Measurements from ENCODE around the gene LILRA1. TPM values are rescaled to one million over a fixed set of nuclear protein-coding genes. Genes with fewer than 3 reads are reported as not detected.
"Not testable (repeated sequence)": the region's sequence is repeated elsewhere in the genome, so short reads cannot be mapped to it uniquely, and the experiment has no call there.

Gene LILRA1
- total and polyA plus RNA-seq, 2 donors, result 0.32 to 0.33 TPM

- Histone ChIP-seq H3K4me3 (ENCODE audit: low read length in 2 of 2) (no peak overlapping the region), H3K9me3 (ENCODE audit: control insufficient read depth in 2 of 2, insufficient read depth in 1 of 2, low read length in 1 of 2) (no peaks in the 10 kb centered on the region)
- WGBS, result 93% methylated on average over 1 of the region's 1 CpG
Observed at GRCh38 chr19:54614726-54615125, 21.3 kb downstream of the LILRA1 start.

GRCh38 chr19:54616057-54616456, 22.6 kb downstream of the LILRA1 start:
- H3K27ac ChIP-seq (ENCODE audit: low read depth in 1 of 2, low read length in 1 of 2), result no peak overlapping the region
- no peak overlapping the region for H3K4me3 ChIP-seq (ENCODE audit: low read length in 2 of 2)
- WGBS, result 81% methylated on average over 3 of the region's 3 CpGs
- no peaks in the 10 kb centered on the region for H3K36me3 ChIP-seq (ENCODE audit: control insufficient read depth in 2 of 2, insufficient read depth in 2 of 2, low read length in 1 of 2)
- no peaks in the 10 kb centered on the region for H3K4me1 ChIP-seq (ENCODE audit: control insufficient read depth in 2 of 2, insufficient read depth in 2 of 2, low read length in 2 of 2)
- H3K27me3 ChIP-seq (ENCODE audit: control insufficient read depth in 2 of 2, insufficient read depth in 1 of 2, low read length in 1 of 2), result no peaks in the 10 kb centered on the region
- no peaks in the 10 kb centered on the region for H3K9me3 ChIP-seq (ENCODE audit: control insufficient read depth in 2 of 2, insufficient read depth in 1 of 2, low read length in 1 of 2)
- DNase-seq (ENCODE audit: low read depth in 6 of 9, low spot score in 9 of 9), result no peak

More at GRCh38 chr19:54614726-54615125, 21.3 kb downstream of the LILRA1 start:
- no peaks in the 10 kb centered on the region for H3K36me3 ChIP-seq (ENCODE audit: control insufficient read depth in 2 of 2, insufficient read depth in 2 of 2, low read length in 1 of 2)
- DNase-seq (ENCODE audit: low read depth in 6 of 9, low spot score in 9 of 9), result no peak
- no peak overlapping the region for H3K27ac ChIP-seq (ENCODE audit: low read depth in 1 of 2, low read length in 1 of 2)
- H3K27me3 ChIP-seq (ENCODE audit: control insufficient read depth in 2 of 2, insufficient read depth in 1 of 2, low read length in 1 of 2), result no peaks in the 10 kb centered on the region
- H3K4me1 ChIP-seq (ENCODE audit: control insufficient read depth in 2 of 2, insufficient read depth in 2 of 2, low read length in 2 of 2), result no peaks in the 10 kb centered on the region

- H3K27ac ChIP-seq (ENCODE audit: low read depth in 1 of 2, low read length in 1 of 2), result no peak overlapping the region
- no peak overlapping the region for H3K4me3 ChIP-seq (ENCODE audit: low read length in 2 of 2)
Observed at GRCh38 chr19:54616821-54617560, 23.6 kb downstream of the LILRA1 start.

GRCh38 chr19:54620464-54620863, 27.0 kb downstream of the LILRA1 start:
- Histone ChIP-seq H3K4me3 (ENCODE audit: low read length in 2 of 2) (no peak overlapping the region), H3K9me3 (ENCODE audit: control insufficient read depth in 2 of 2, insufficient read depth in 1 of 2, low read length in 1 of 2) (no peaks in the 10 kb centered on the region), H3K36me3 (ENCODE audit: control insufficient read depth in 2 of 2, insufficient read depth in 2 of 2, low read length in 1 of 2) (no peaks in the 10 kb centered on the region), H3K27me3 (ENCODE audit: control insufficient read depth in 2 of 2, insufficient read depth in 1 of 2, low read length in 1 of 2) (no peaks in the 10 kb centered on the region), H3K4me1 (ENCODE audit: control insufficient read depth in 2 of 2, insufficient read depth in 2 of 2, low read length in 2 of 2) (no peaks in the 10 kb centered on the region), H3K27ac (ENCODE audit: low read depth in 1 of 2, low read length in 1 of 2) (no peak overlapping the region)
- no peak for DNase-seq (ENCODE audit: low read depth in 6 of 9, low spot score in 9 of 9)
- 94% methylated on average over 4 of the region's 4 CpGs for WGBS

More at GRCh38 chr19:54616821-54617560, 23.6 kb downstream of the LILRA1 start:
- no peak for DNase-seq (ENCODE audit: low read depth in 6 of 9, low spot score in 9 of 9)
- no peaks in the 10 kb centered on the region for H3K36me3 ChIP-seq (ENCODE audit: control insufficient read depth in 2 of 2, insufficient read depth in 2 of 2, low read length in 1 of 2)
- H3K4me1 ChIP-seq (ENCODE audit: control insufficient read depth in 2 of 2, insufficient read depth in 2 of 2, low read length in 2 of 2), result no peaks in the 10 kb centered on the region
- no peaks in the 10 kb centered on the region for H3K27me3 ChIP-seq (ENCODE audit: control insufficient read depth in 2 of 2, insufficient read depth in 1 of 2, low read length in 1 of 2)
- WGBS, result 92% methylated on average over 5 of the region's 5 CpGs
- H3K9me3 ChIP-seq (ENCODE audit: control insufficient read depth in 2 of 2, insufficient read depth in 1 of 2, low read length in 1 of 2), result no peaks in the 10 kb centered on the region

- H3K9me3 ChIP-seq (ENCODE audit: control insufficient read depth in 2 of 2, insufficient read depth in 1 of 2, low read length in 1 of 2), result peaks cover 0 to 3% of the 10 kb centered on the region in 2 donors
- no peak overlapping the region for H3K27ac ChIP-seq (ENCODE audit: low read depth in 1 of 2, low read length in 1 of 2)
- whole genome bisulfite sequencing, result 79% methylated on average over 4 of the region's 4 CpGs
- no peaks in the 10 kb centered on the region for H3K27me3 ChIP-seq (ENCODE audit: control insufficient read depth in 2 of 2, insufficient read depth in 1 of 2, low read length in 1 of 2)
- no peaks in the 10 kb centered on the region for H3K36me3 ChIP-seq (ENCODE audit: control insufficient read depth in 2 of 2, insufficient read depth in 2 of 2, low read length in 1 of 2)
- no peak overlapping the region for H3K4me3 ChIP-seq (ENCODE audit: low read length in 2 of 2)
- DNase-seq (ENCODE audit: low read depth in 6 of 9, low spot score in 9 of 9), result no peak
- H3K4me1 ChIP-seq (ENCODE audit: control insufficient read depth in 2 of 2, insufficient read depth in 2 of 2, low read length in 2 of 2), result no peaks in the 10 kb centered on the region
Observed at GRCh38 chr19:54622431-54622830, 29.0 kb downstream of the LILRA1 start.

GRCh38 chr19:54624234-54624633, 30.8 kb downstream of the LILRA1 start:
- H3K4me3 ChIP-seq (ENCODE audit: low read length in 2 of 2); H3K27me3 ChIP-seq (ENCODE audit: control insufficient read depth in 2 of 2, insufficient read depth in 1 of 2, low read length in 1 of 2); H3K27ac ChIP-seq (ENCODE audit: low read depth in 1 of 2, low read length in 1 of 2); H3K36me3 ChIP-seq (ENCODE audit: control insufficient read depth in 2 of 2, insufficient read depth in 2 of 2, low read length in 1 of 2); H3K4me1 ChIP-seq (ENCODE audit: control insufficient read depth in 2 of 2, insufficient read depth in 2 of 2, low read length in 2 of 2); DNase-seq (ENCODE audit: low read depth in 6 of 9, low spot score in 9 of 9); H3K9me3 ChIP-seq (ENCODE audit: control insufficient read depth in 2 of 2, insufficient read depth in 1 of 2, low read length in 1 of 2): not testable (repeated sequence)
- 26% methylated on average over 10 of the region's 10 CpGs for WGBS

- not testable (repeated sequence) for H3K4me1 ChIP-seq (ENCODE audit: control insufficient read depth in 2 of 2, insufficient read depth in 2 of 2, low read length in 2 of 2); H3K36me3 ChIP-seq (ENCODE audit: control insufficient read depth in 2 of 2, insufficient read depth in 2 of 2, low read length in 1 of 2); H3K27me3 ChIP-seq (ENCODE audit: control insufficient read depth in 2 of 2, insufficient read depth in 1 of 2, low read length in 1 of 2); DNase-seq (ENCODE audit: low read depth in 6 of 9, low spot score in 9 of 9); H3K27ac ChIP-seq (ENCODE audit: low read depth in 1 of 2, low read length in 1 of 2); H3K4me3 ChIP-seq (ENCODE audit: low read length in 2 of 2); H3K9me3 ChIP-seq (ENCODE audit: control insufficient read depth in 2 of 2, insufficient read depth in 1 of 2, low read length in 1 of 2)
- 38% methylated on average over 14 of the region's 15 CpGs for WGBS
Observed at GRCh38 chr19:54624934-54625730, 31.7 kb downstream of the LILRA1 start.

GRCh38 chr19:54626757-54627156, 33.3 kb downstream of the LILRA1 start:
- no peak overlapping the region for H3K4me3 ChIP-seq (ENCODE audit: low read length in 2 of 2)
- no peak for DNase-seq (ENCODE audit: low read depth in 6 of 9, low spot score in 9 of 9)
- H3K9me3 ChIP-seq (ENCODE audit: control insufficient read depth in 2 of 2, insufficient read depth in 1 of 2, low read length in 1 of 2), result peaks cover 0 to 3% of the 10 kb centered on the region in 2 donors
- H3K36me3 ChIP-seq (ENCODE audit: control insufficient read depth in 2 of 2, insufficient read depth in 2 of 2, low read length in 1 of 2), result no peaks in the 10 kb centered on the region
- WGBS, result 96% methylated on average over 8 of the region's 8 CpGs
- no peaks in the 10 kb centered on the region for H3K27me3 ChIP-seq (ENCODE audit: control insufficient read depth in 2 of 2, insufficient read depth in 1 of 2, low read length in 1 of 2)
- H3K4me1 ChIP-seq (ENCODE audit: control insufficient read depth in 2 of 2, insufficient read depth in 2 of 2, low read length in 2 of 2), result no peaks in the 10 kb centered on the region
- H3K27ac ChIP-seq (ENCODE audit: low read depth in 1 of 2, low read length in 1 of 2), result no peak overlapping the region

GRCh38 chr19:54627912-54628311, 34.5 kb downstream of the LILRA1 start:
- not testable (repeated sequence) for H3K4me3 ChIP-seq (ENCODE audit: low read length in 2 of 2); H3K36me3 ChIP-seq (ENCODE audit: control insufficient read depth in 2 of 2, insufficient read depth in 2 of 2, low read length in 1 of 2); DNase-seq (ENCODE audit: low read depth in 6 of 9, low spot score in 9 of 9); H3K27me3 ChIP-seq (ENCODE audit: control insufficient read depth in 2 of 2, insufficient read depth in 1 of 2, low read length in 1 of 2); H3K4me1 ChIP-seq (ENCODE audit: control insufficient read depth in 2 of 2, insufficient read depth in 2 of 2, low read length in 2 of 2); H3K27ac ChIP-seq (ENCODE audit: low read depth in 1 of 2, low read length in 1 of 2); H3K9me3 ChIP-seq (ENCODE audit: control insufficient read depth in 2 of 2, insufficient read depth in 1 of 2, low read length in 1 of 2)
- WGBS, result 91% methylated on average over 4 of the region's 4 CpGs
